Measurements from ENCODE around the gene KCNH4.

DNA sequence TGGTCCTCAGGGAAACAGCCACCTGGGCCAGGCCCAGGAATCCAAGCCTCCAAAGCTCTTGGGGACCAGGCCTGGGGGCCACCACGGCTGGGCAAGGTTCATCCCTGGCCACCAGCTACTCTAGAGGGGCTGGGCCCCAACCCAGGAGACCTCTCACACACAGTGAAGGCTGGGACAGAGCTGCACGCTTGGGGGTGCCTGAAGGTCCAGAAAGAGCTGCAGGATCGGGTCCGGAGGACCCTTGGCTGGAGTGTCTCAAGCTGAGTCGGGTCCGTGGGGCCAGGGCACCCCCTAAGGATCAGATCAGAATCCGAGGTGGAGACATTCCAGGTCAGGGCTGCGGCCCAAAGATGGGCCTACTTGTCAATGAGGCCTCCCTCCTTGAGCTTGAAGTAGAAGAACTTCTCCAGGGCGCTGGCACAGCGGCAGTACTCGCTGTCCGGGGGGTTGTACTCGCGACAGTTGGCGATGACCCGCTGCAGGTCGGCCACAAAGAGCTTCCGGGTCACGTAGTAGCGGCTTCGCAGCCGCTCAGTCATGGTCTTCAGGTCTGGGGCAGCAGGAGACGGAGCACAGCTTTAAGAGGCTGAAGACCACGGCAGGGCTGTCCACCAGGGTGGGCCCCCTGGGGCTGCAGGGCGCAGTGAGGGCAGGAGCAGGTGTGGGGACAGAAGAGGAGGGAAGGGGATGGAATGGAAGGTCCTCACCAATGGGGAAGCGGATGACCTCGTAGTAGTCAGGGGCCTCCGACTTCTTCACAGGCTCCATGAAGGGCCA is 67.5 kb downstream of the KCNH4 start:
- TF ChIP-seq, protein P1, sequence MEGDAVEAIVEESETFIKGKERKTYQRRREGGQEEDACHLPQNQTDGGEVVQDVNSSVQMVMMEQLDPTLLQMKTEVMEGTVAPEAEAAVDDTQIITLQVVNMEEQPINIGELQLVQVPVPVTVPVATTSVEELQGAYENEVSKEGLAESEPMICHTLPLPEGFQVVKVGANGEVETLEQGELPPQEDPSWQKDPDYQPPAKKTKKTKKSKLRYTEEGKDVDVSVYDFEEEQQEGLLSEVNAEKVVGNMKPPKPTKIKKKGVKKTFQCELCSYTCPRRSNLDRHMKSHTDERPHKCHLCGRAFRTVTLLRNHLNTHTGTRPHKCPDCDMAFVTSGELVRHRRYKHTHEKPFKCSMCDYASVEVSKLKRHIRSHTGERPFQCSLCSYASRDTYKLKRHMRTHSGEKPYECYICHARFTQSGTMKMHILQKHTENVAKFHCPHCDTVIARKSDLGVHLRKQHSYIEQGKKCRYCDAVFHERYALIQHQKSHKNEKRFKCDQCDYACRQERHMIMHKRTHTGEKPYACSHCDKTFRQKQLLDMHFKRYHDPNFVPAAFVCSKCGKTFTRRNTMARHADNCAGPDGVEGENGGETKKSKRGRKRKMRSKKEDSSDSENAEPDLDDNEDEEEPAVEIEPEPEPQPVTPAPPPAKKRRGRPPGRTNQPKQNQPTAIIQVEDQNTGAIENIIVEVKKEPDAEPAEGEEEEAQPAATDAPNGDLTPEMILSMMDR (IDR thresholded peaks at IDR 0.05 in 2 of 3, conservative IDR thresholded peaks at IDR 0.05 in 1 of 3; ENCODE audit: borderline replicate concordance in 1 of 3, insufficient read depth in 1 of 3, low read depth in 2 of 3, low read length in 2 of 3), result no peak
- no peak for TF ChIP-seq POLR2A (IDR thresholded peaks at IDR 0.05; ENCODE audit: borderline replicate concordance, extremely low read depth, insufficient read depth, insufficient read length)
- no peak for TF ChIP-seq EZH2phosphoT487 (IDR thresholded peaks at IDR 0.05; ENCODE audit: borderline replicate concordance)
- no peak for TF ChIP-seq ZNF274 (IDR thresholded peaks at IDR 0.05; ENCODE audit: low read depth, low read length)
- no peak for TF ChIP-seq ELF1 (IDR thresholded peaks at IDR 0.05; ENCODE audit: borderline replicate concordance, low read depth)
- no peak for TF ChIP-seq SP1 (IDR thresholded peaks at IDR 0.05; ENCODE audit: low read depth)
- no peak for TF ChIP-seq CEBPB (IDR thresholded peaks at IDR 0.05; ENCODE audit: low read depth)
- TF ChIP-seq SRF (IDR thresholded peaks at IDR 0.05; ENCODE audit: low read depth), result no peak
- no peak for TF ChIP-seq EZH2 (IDR thresholded peaks at IDR 0.05)
- no peak for TF ChIP-seq POLR2AphosphoS5 (IDR thresholded peaks at IDR 0.05; ENCODE audit: low read depth, low read length)
- no peak for TF ChIP-seq YY1 (IDR thresholded peaks at IDR 0.05; ENCODE audit: extremely low read depth, insufficient replicate concordance, low read depth, low read length)
- no peak for TF ChIP-seq JUND (IDR thresholded peaks at IDR 0.05)
- TF ChIP-seq SIN3A (IDR thresholded peaks at IDR 0.05; ENCODE audit: low read depth), result no peak
- TF ChIP-seq, protein P2, sequence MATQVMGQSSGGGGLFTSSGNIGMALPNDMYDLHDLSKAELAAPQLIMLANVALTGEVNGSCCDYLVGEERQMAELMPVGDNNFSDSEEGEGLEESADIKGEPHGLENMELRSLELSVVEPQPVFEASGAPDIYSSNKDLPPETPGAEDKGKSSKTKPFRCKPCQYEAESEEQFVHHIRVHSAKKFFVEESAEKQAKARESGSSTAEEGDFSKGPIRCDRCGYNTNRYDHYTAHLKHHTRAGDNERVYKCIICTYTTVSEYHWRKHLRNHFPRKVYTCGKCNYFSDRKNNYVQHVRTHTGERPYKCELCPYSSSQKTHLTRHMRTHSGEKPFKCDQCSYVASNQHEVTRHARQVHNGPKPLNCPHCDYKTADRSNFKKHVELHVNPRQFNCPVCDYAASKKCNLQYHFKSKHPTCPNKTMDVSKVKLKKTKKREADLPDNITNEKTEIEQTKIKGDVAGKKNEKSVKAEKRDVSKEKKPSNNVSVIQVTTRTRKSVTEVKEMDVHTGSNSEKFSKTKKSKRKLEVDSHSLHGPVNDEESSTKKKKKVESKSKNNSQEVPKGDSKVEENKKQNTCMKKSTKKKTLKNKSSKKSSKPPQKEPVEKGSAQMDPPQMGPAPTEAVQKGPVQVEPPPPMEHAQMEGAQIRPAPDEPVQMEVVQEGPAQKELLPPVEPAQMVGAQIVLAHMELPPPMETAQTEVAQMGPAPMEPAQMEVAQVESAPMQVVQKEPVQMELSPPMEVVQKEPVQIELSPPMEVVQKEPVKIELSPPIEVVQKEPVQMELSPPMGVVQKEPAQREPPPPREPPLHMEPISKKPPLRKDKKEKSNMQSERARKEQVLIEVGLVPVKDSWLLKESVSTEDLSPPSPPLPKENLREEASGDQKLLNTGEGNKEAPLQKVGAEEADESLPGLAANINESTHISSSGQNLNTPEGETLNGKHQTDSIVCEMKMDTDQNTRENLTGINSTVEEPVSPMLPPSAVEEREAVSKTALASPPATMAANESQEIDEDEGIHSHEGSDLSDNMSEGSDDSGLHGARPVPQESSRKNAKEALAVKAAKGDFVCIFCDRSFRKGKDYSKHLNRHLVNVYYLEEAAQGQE (IDR thresholded peaks at IDR 0.05; ENCODE audit: low read depth), result no peak

All from HCT116 (cell line).